HL-60 (cell line): ENCODE measurements around the gene PPP1R9A.

Experiments used
- DNase-seq, 2 experiments: peaks; one replicate each; pipeline ENCODE4 v3.0.0-alpha.2; 2010 to 2020; ENCODE audit warnings: low read depth in 1 of 2, low spot score in 1 of 2
- H3K27ac ChIP-seq: fragments of 250-450 bp; sonication (Bioruptor Pico); replicated peaks from 2 replicates; pipeline ENCODE4 v1.5.1; 2020; ENCODE audit warnings: mild to moderate bottlenecking, moderate library complexity
- H3K27me3 ChIP-seq: fragments of 250-450 bp; sonication (Bioruptor Pico); 2 replicates; pipeline ENCODE4 v1.5.1; 2021; ENCODE audit warnings: mild to moderate bottlenecking, moderate library complexity; ENCODE audit not compliant: insufficient read depth, poor library complexity, severe bottlenecking
- H3K4me3 ChIP-seq: replicated peaks from 2 replicates; pipeline ENCODE4 v1.5.1; 2011; ENCODE audit warnings: mild to moderate bottlenecking, control low read depth, low read length; ENCODE audit not compliant: insufficient read depth
- CTCF ChIP-seq: IDR thresholded peaks from one replicate; pipeline ENCODE4 v1.5.1; 2011; ENCODE audit warnings: low read length, control low read depth, inconsistent platforms; ENCODE audit not compliant: insufficient read depth
- GABPA ChIP-seq: IDR thresholded peaks from 2 replicates; pipeline ENCODE4 v1.6.1; 2012; ENCODE audit warnings: low read depth
- POLR2AphosphoS5 ChIP-seq: IDR thresholded peaks from 2 replicates; pipeline ENCODE4 v1.6.1; 2012; ENCODE audit warnings: low read depth
- REST ChIP-seq: IDR thresholded peaks from 2 replicates; pipeline ENCODE4 v1.6.1; 2012; ENCODE audit warnings: low read depth; ENCODE audit not compliant: insufficient replicate concordance
- SPI1 ChIP-seq: IDR thresholded peaks from 2 replicates; pipeline ENCODE4 v1.6.1; 2012; ENCODE audit warnings: low read depth, mild to moderate bottlenecking, borderline replicate concordance

Gene PPP1R9A

GRCh38 chr7:95213809-95214492, 306.6 kb downstream of the PPP1R9A start:
- no peak for TF ChIP-seq SPI1
- H3K27ac ChIP-seq = no peak overlapping the region
- DNase-seq = no peak
- H3K27me3 ChIP-seq = no peaks in the 10 kb centered on the region
- no peak overlapping the region for H3K4me3 ChIP-seq

- H3K27ac ChIP-seq = no peak overlapping the region
- no peak for DNase-seq
- no peak for TF ChIP-seq SPI1
- TF ChIP-seq REST = no peak
- TF ChIP-seq CTCF = no peak
- no peak for TF ChIP-seq POLR2AphosphoS5
- TF ChIP-seq GABPA = no peak
Observed at GRCh38 chr7:95219721-95220120, 312.3 kb downstream of the PPP1R9A start.

GRCh38 chr7:95220328-95220727, 312.9 kb downstream of the PPP1R9A start:
- no peak for TF ChIP-seq POLR2AphosphoS5
- no peak for TF ChIP-seq REST
- no peak for TF ChIP-seq CTCF
- TF ChIP-seq SPI1 = no peak
- TF ChIP-seq GABPA = no peak
- no peak overlapping the region for H3K4me3 ChIP-seq
- H3K27ac ChIP-seq = no peak overlapping the region
- H3K27me3 ChIP-seq = no peaks in the 10 kb centered on the region
- no peak for DNase-seq

More at GRCh38 chr7:95219721-95220120, 312.3 kb downstream of the PPP1R9A start:
- H3K27me3 ChIP-seq = no peaks in the 10 kb centered on the region
- no peak overlapping the region for H3K4me3 ChIP-seq

- H3K27me3 ChIP-seq = no peaks in the 10 kb centered on the region
- no peak overlapping the region for H3K27ac ChIP-seq
- DNase-seq = no peak
- no peak overlapping the region for H3K4me3 ChIP-seq
- TF ChIP-seq CTCF (no peak), GABPA (no peak), POLR2AphosphoS5 (no peak), SPI1 (no peak), REST (no peak)
Observed at GRCh38 chr7:95225301-95225700, 317.9 kb downstream of the PPP1R9A start.
